Cerebellar nuclear complex (tissue), 1 donor: ENCODE data around the gene RIC8B.

Source experiments
- DNase-seq, 2 experiments: peaks; one replicate each; lab custom pipeline; 2025; lab: John Stamatoyannopoulos, UW

RIC8B gene

DNA sequence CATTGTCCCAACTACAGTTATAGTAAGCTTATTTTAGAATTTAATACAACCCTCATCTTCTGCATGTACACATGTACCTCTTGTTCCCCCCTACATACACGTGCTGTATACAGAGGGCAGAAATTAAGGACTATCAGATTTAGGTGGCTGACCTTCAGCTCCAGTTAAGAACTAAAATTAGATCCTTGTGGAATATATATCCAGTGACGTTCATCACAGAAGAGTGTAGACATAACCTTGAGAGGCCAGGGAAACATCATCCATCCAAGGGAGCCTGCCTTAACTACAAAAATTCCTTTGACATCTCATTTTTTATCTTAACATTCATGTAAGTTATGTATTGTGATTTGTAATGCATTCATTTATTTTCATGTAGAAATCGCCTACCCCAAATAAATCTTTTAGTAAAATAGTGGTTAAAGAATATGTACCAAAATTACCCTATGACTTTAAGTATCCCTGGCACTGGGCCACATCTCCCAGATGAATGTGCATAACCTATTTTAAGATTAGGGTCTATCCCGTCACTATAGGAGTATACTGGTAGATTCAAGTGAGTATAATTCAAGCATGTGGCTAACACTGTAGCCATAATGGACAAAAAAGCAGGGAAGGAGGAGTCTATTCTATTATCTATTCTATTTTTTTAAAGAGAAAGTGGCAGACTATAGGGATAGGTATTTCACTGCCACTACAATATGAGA lies 27.5 kb downstream of the RIC8B start:
- DNase-seq, result no peak

DNA sequence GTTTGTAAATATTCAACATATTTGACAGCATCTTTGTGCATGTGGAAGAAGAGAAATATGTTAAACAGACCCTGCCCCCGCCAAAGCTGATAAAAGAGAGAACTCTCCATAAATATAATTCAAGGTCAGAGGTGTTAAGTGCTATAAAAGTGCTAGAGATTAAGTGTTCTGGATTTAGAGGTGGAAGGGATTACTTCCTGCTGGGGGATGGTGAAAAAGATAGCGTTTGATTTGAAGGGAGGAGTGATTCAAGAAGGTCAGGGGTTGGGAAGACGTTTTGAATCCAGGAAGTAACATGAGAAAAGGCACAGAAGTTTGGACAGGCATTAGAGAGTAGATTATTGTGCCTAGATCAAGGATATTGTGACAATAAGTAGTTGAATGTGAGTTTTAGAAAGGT lies 30.2 kb downstream of the RIC8B start:
- DNase-seq, result no peak

DNA sequence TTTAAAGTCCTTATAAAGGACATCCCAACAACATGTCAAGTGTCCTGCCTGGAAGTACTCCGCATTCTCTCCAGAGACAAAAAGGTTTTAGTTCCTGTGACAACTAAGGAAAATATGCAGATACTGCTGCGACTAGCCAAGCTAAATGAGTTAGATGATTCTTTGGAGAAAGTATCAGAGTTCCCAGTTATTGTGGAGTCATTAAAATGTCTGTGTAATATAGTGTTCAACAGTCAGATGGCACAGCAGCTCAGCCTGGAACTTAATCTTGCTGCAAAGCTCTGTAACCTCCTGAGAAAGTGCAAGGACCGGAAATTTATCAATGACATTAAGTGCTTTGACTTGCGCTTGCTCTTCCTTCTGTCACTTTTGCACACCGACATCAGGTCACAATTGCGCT lies 40.2 kb downstream of the RIC8B start:
- no peak for DNase-seq

DNA sequence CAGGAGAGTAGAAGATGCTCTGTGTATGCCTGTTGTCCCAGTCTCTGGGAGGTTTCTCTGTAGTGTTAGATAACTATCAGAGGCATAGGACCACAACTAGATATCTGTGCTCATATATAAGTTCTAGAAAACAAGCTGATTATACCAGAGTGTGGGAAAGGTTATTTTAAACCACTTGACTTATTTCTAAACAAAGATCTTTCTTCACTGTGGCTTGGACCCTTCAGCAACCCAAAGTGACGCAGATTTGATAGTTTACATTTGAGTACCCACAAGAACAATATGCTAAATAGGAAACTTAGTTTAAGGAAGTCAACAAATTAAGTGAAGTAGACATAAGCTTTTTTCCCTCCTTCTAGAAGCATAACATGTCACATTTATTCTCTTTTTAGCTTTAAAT lies 41.3 kb downstream of the RIC8B start:
- no peak for DNase-seq

DNA sequence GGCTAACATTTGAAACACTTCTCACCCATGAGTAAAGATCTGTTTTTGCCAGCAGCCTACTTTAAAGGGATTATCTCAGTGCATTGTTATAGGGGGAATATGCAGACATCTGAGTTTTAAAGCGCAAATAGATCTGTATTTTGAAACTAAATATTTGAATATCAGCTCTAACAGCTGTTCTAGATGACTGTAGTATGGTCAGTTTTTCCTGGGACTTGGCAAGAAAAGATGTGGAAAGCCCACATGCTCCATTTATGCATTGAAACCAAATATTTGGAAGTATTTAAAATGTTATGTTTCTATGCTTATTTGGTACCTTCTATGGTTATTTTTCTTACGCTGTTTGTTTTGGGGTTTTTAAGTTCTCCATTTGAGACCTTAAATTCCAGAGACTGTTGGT lies 41.7 kb downstream of the RIC8B start:
- DNase-seq, result no peak

DNA sequence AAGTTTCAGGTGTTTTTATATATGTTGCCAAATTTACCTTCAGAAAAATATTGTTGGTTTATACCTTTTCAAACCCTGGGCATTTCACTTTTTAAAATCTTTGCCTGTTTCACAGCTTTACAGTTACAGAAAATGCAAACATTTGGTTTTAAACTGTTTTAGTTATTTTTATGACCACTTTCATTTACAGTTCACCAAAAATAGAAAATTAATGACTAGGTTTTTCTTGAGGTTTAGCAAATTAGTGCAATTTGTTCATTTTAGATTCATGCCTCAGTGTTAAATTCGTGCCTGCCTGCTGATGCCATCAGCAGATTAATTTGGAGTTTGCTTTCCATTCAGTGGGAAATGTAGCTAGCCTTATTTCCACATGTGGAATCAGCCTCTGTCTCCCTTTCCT lies 45.5 kb downstream of the RIC8B start:
- DNase-seq, result no peak

DNA sequence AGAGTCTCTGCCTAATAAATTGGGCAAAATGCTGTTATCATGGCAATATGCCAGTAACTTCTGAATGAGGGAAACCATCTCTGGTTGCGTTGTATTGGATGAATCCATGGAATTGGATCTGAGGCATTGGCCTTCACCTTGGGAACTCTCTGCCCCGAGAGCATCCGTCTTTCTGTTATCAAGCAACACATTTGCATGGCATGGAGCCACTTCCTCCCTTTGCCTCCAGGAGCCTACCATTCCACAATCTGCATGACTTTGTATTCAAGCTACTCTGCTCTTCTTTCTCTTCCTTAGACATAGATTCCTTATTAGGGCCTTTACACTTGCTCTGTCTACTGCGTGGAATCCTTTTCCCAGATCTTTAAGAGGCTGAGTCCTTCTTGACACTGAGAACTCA lies 57.2 kb downstream of the RIC8B start:
- DNase-seq, result no peak

DNA sequence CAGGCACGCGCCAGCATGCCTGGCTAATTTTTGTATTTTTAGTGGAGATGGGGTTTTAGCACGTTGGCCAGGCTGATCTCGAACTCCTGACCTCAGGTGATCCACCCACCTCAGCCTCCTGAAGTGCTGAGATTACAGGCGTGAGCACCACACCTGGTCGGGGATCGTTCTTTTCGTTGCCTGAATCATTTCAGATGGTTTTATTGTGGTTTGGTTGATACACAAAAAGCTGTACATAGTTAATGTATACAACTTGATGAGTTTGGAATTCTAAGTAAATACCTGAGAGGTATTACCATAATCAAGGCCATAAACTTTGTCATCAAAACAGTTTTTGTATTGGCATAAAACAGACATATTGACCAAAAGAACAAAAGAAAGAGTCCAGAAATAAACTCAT lies 63.3 kb downstream of the RIC8B start:
- no peak for DNase-seq

DNA sequence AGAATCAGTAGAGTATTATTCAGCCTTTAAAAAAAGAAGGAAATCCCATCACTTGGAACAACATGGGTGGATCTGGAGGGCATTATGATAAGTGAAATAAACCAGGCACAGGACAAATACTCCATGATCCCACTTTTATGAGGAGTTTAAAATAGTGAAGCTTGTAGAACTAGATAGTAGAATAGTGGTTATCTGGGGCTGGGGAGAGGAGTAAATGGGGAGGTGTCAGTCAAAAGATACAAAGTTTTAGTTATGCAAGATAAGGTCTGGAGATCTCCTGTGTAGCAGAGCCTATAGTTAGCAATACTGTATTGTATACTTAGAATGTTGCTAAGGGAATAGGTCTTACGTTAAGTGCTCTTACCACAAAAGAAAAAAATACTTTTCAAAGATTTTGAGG lies 64.9 kb downstream of the RIC8B start:
- DNase-seq, result no peak

DNA sequence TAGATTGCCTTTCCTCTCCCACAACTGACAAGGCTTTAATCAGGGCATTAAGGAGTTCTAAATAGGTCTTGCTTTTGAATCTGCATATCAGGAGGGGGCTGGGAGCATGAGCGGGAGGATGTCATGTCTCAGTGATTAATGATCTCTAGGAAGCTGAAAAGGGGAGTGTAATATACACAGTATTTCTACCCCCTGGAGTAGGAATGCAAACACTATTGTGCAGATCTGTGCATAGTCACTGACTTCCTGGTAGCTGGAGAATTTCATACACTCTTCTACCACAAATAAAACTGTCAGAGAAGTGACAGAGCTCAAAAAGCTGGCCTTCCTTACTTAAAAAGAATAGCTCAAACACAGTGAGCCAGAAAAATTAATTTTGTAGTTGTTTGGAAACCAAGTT lies 65.8 kb downstream of the RIC8B start:
- DNase-seq, result no peak

DNA sequence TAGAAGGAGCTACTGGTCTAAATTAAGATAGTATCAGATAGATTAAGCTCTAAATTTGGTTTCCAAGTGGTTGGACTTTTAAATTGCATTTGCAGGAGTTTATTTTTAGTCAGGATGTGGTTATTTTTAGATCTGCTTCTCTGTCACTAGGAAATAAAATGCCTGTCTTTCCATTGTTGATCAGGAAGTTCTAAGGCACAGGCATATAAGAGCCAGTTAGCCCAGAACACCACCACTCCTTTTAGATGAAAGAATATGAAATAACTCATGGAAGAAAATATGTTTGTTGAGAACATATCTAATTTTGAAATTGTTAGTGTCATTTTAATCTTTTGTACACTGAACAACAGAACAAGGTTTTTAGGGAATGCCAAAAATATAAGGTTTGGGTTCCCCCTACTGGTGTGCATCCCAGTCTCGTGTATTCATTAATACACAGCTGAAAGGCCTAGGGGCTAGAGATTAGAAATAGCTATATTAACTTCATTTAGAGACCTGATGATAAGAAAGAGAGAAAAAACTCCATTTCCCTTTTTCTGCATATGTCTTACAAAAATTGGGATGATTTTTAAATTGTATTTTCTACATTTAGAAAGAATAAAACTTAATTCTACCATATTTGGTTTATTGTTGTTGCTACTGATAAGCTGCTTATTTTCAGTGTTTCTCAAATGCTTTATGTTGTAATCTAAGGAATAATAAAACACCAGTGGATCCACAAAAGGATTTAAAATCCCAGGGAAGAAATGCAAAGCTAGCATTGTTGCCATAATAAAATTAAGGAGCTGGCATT lies 67.2 kb downstream of the RIC8B start:
- DNase-seq, result no peak

DNA sequence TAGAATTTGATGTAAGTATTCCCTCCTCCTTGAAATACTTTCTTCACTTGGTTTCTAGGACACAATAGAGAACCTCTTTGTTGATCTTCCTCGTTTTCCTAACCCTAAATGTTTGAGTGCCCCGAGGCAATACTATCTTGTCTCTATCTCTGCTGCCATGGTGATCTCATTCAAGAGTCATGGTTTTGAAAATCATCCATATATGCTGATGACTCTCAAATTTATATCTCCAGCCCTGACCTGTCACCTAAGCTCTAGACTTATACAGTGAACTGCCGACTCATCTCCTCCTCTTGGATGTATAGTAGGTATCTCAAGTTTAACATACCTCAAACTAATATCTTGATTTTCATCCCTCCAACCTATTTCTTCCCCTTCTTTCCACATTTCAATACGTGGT lies 71.4 kb downstream of the RIC8B start:
- DNase-seq, result no peak

DNA sequence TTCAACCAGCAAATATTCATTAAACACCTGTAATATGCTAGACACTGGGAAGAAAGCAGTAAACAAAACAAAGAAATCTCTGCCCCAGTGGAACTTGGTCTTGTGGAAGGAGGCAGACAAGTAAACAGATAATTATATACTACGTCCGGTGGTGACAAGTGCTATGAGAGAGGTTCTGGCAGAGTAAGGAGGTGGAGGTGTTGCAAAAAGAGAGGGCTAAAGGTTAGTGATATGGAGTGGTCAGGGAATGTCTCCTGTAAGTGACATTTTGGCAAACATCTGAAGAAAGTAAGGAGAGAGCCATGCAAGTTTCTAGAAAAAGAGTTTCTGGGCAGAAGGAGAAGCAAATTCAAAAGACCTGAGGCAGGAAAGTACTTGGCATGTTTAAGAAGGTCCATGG lies 73.4 kb downstream of the RIC8B start:
- no peak for DNase-seq

DNA sequence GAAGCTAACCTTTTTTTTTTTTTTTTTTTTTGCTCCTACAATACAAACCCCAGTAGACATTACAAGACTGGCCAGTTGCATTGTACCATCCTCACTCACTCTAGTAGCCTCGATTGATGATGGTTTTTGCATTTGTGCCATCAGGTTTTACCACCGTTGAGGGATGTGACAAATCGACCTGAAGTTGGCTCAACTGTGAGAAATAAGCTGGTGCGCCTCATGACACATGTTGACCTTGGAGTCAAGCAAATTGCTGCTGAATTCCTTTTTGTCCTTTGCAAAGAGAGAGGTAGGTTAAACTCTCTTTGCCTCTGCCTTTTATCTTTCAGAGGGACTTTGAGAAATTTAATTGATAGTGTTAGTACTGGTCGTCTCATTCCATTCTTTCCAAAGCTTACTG lies 76.8 kb downstream of the RIC8B start:
- DNase-seq, result no peak

DNA sequence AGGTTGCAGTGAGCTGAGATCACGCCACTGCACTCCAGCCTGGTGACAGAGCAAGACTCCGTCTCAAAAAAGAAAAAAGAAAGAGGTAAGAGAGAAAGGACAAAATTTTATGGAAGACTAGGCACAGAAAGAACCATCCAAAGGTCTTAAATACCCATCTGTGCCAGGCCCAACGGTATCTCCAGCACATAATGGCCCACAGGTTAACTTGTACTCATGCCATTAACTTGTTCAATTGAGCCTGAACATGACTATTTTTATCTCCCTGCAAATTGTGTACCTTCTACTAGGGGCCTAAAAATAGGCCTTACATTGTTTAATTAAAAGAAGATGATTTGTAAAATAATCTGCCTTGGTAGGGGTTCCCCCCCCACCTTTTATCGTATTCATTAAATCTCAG lies 80.2 kb downstream of the RIC8B start:
- DNase-seq, result no peak

DNA sequence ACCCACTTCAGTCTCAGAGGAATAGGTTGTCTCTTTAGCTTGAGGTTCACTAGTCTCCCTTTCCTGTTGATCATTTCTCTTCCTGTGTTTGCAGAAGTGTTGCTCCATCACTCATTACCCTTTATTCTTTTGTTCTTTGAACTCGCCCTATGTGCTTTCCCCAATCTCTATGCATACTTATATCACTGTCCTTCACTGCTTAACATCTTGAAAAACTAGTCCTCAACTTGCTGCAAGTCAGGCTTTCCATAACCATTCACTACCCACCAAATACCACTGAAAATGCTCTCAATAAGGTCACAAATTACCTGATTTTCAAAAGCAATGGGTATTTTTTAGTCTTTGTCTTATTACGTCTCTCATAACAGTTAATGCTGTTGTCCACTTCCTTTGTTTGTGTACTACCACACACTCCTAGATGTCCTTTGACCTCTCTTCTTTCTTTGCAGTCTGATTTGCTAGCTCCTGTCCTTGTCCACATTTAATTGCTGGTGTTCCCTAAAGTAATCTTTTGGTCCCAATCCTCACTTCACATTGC lies 80.8 kb downstream of the RIC8B start:
- no peak for DNase-seq

DNA sequence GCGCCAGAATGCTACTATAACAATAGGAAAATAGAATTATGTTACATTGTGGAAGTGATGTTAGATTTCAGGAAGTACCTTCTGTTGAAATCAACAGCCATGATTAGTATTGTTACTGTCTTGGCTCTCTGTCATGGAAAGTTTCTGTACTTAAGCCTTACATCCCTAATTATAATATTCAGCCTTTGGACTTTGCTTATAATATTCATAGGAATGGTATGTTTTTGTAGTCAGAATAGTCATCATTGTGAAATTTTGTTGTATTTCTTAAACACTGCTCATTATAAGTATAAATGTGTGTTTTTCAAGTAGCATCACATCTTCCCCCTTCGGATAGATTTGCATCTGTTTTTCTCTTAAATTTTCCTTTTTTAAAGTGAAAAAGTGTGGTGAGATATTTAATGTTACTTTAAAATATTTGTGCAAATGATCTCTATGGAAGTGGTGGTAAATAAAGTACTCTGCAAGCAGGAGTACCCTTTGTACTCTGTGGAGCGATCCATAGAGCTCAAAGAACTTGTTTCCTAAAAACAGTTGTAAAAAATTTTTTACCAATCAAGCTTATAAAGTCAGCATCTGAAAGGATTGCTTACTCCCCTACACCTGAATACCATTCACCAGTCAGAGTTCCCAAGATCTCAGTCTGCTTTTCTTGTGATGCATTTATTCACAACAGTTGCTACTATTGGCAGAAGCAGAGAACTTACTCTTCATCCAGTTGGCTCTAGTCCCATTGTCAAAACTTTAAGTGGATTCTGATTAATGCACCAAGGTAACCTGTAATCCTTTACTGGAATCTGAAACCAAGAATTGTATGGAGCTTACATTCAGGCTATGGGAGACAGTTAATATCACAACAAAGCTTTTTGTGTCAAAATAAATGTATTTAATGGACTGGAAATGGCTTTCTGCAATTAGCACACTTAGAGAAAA lies 87.8 kb downstream of the RIC8B start:
- DNase-seq, result no peak

DNA sequence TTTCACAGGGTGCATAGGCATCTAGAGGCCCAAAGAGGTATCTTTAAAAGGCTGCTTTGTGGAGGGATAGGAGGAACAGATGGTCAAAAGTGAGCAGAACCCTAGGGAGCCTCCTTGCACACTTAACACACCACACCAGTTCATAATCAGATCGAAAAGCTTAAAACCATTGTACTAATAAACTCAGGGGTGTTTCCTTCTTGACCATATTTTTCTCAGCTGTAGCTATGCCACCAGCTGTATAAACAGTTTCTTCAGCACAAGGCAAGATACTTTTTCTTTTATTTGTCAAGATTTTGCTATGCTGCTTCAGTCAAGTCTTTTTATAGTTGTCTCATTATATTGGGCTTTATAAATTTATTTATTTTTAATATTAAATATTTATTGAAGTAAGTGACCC lies 88.7 kb downstream of the RIC8B start:
- DNase-seq, result no peak

DNA sequence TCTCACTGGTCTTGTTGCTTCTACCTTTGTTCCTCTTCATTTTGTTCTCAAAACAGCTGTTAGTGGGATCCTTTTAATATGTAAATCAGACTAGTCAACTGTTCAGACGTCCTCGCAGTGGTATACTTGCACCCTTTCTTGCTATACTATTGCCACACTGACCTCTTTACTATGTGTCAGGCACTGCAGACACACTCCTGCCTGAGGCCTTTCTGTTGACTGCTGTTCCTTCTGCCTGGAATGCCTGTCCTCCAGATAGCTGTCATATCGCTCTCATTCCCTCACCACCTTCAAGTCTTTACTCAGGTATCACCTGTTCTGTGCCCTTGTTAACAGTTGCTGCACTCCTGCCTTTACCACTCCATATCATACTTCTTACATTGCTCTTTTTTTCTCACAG lies 91.2 kb downstream of the RIC8B start:
- DNase-seq, result no peak

DNA sequence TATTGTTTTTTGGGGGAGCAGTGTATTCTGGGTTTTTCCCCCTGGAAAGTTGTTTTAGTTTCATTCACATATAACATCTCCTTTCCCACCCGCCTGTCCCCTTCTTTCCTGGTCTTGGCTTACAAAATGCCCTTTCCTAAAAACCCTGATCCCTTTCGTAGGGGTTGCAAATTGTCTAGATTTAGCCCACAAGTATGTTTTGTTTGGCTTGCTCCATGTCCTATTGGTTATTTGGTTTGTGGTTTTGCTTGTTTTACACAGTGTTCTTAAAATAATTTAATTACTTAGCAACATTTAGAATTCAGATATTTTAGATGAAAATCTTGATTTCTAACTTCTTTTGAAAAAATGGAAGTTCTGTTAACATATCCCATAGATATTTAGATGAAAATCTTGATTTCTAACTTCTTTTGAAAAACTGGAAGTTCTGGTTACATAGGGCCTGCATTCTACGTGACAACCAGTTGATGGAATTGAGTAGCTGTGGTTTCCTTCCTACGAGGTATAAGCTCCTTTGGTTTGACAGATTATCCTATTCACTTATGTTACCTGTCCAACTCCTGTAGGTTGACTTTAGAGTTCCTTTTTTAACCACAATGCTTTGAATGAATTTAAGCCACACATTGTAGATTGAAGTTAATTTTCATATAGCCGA lies 92.1 kb downstream of the RIC8B start:
- DNase-seq, result no peak

DNA sequence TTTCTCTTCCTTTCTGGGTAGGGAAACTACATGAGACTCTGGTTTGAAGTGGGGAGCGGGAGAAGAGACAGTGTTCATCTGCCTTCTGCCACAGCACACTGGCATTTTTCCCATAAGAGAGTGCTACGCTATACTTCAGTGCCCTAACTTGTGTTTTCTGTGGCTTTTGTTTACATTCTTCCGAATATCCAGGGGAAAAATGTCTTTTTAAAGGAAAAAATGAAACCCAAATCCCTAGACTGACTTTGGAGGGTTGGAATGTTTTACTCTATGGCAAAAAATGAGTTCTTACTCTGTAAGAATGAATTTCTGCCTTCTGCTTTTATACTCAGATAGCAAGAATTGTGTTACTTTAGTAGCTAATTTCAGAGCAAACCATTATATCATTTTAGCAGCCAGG lies 93.2 kb downstream of the RIC8B start:
- DNase-seq, result no peak
